NCI-H2196 (cell line): ENCODE data around the gene SYT8.

Experiments used
- DNase-seq: peaks from one replicate; lab custom pipeline; 2025; ENCODE audit not compliant: unreplicated experiment; lab: John Stamatoyannopoulos, UW

Gene SYT8

DNA sequence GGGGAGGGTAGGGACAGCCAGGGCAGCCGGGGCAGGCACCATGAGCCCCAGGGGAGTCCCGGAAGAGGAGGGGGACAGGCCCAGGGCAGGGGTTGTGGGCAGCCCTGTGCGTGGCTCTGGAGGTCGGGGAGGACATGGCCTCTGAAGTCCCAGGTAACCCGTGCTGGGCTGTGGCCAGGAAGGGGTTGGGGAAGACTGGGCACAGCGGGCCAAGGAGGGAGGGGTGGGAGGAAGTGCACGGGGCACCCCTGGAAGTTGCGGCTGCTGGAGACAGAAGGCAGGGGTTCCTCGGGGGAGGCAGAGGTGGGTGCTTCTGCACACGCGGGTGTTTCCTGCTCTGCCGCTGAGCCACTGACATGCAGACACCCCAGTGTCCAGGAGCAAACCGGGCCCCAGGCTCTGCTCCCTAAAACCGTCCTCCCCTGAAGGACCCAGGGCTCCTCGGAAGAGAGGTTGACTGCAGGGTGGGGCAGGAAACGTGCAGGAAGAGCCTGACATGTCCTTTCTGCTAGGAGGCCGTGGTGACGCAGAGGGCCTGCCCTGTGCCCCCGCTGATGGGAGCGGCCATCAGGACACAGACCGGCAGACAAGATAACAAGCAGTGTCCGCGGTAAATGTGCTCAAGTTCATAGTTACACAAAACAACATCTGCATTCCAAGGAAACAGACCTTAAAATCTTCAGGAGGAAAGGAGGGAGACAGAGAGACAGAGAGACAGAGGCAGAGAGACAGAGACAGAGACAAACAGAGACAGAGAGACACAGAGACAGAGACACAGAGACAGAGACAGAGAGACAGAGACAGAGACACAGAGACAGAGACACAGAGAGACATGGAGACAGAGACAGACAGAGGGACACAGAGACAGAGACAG is 9.7 kb downstream of the SYT8 start:
- DNase-seq: no peak

DNA sequence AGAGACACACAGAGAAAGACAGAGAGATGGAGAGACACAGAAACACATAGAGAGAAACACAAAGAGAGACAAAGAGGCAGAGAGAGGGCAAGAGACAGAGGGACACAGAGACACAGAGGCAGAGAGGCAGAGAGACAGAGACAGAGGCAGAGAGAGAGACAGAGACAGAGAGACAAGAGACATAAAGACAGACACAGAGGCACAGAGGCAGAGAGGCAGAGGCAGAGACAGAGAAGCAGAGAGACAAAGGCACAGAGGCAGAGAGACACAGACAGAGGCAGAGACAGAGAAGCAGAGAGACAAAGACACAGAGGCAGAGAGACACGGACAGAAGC is 10.3 kb downstream of the SYT8 start:
- no peak for DNase-seq

- DNase-seq: no peak
These were observed 11.0 kb downstream of the SYT8 start for GRCh38 chr11:1845561-1846452.

DNA sequence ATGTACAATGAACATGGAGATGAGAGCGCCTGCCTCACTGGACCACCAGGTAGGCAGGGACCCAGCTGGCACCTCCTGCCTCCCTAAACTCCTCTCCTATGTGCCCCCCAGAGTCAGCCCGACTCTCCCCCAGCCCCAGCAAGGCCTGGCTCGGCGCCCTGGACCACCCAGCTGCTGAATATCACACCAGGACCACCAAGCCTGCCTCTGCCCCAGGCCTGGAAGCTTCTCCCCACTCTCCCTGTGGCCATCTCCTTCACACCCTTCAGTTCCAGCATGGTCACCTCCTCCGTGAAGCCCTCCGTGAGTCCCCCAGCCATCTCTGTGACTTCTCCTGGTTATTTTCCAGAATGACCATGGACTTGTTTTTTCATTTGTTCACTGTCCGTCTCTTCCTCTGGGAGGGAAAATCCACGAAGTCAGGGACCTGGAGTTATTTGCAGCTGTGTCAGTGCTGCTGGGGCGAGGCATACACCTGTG is 11.7 kb downstream of the SYT8 start:
- DNase-seq: no peak

DNA sequence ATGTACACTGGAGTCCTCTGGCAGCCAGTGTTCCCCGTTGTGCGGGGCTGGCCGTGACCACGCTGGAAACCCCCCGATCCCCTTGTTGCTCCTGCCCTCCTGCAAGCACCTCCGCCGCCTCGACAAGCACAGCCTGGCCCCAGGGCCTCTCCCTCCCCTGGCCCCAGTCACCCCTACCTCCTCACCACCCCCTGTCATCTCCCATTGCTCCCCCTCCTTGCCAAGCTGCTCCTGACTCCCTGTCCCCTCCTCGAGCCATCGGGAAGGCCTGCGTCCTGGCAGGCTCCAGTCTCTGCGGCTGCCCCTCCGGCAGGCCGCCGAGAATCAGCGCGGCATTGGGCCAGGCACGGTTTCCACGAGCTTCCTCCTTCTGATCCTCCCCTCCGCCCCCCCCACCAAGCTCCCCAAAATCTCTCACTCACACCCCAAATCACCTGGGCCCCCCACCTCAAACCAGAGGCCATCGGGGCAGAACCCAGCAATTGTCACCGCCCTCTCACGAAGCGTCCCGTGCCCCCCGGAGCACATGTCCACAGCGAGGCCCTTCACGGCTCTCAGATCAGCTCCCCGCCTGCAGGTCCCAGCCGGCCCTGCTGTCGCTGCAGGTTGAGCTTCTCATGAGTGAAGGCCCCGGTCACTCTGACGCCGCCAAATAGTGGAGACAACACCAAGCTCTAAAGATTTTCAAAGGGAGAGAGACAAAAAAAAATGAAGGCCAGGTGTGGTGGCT is 12.4 kb downstream of the SYT8 start:
- no peak for DNase-seq

- DNase-seq: no peak
These were observed 13.3 kb downstream of the SYT8 start for GRCh38 chr11:1847926-1848639.

DNA sequence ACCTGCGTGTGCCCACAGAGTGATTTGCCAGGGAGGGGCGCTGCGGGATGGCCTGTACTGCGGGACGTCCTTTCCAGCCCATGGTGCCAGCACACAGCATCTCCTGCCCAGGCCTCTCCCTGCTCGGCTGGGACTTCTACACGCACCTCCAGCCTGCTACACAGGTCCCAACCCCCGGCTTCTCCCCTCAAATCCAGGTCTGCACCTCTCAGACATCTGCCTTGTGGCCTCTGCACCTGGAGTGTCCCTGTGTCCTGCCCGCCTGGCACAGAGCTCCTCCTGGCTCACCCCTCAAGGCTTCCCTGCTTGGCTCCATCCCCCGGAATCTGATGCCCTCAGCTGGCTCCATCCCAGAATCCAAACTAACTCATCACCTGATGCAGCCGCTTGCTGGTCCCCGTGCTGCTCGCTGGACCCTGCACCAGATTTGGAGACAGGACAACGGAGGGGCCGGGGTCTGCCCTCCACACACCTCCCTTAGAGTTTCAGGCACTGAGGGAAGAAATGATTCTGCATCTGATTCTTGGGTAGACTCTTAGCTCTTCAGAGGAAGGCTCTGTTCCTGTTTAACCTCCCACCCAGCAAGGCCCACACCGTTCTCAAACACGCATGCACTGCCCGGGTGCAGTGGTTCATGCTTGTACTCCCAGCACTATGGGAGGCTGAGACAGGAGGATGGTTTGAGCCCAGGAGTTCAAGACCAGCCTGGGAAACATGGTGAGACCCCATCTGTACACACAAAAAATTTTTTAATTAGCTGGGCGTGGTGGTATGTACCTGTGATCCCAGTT is 14.0 kb downstream of the SYT8 start:
- no peak for DNase-seq

DNA sequence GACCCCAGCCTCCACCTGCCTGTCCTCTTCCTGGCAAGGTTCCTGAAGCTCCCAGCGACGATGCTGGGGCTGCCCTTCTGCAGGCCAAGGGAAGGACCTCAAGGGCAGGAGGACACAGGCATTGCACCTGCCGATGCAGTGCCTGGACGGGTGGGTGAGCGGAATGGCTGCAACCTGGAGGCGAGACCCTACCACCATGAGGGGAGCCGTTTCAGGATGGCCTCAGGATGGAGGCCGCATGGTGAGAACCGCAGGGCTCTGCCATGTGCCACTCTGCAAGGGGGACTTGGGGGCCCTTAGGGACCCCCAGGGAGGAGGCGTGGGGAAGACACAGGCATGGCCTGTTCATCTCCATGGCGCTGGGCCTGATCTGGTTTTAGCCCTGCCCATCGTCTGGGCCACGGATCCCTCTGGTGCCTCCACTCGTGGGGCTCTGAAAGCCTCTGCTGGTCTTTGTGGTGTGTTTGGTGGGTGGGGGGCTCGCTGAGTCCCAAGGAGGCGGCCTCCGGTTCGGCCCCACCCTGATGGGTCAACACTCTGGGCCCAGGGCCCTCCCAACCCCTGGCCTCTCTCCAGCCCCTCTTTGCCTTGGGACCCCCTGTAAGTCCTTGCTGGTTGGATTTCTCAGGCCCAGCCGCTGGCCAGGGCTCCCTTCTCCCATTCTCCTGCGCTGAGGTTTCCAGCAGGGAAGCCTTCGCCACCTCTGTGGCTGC is 16.8 kb downstream of the SYT8 start:
- DNase-seq: no peak

DNA sequence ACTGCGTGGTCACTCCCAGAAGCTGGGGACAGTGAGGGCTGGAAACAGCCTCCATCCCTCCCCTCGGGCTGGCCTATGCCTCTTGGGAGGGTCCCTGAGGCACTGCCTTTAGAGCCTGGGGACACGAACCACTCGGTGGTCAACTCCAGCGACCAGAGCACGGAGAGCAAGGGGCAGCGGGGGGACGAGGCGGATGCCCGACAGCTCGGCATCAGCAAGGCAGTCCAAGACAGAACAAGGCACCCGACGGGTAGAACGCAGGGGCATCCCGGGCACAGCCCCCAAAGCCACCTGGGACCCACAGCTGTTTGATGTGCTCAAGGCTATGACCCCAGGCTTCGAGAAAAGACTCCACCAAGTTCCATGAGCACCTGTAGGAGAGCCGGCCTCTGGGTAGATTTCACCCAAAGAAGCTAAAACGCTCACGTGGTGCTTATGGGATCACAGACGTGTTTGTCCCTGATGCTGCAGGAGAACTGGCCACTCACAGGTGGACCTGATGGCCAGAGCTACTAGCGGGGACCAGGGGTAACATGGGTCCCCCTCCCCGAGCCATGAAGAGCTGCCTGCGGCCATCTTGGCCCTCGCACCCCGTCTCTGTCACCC is 17.6 kb downstream of the SYT8 start:
- no peak for DNase-seq

GRCh38 chr11:1852877-1853276 is 18.1 kb downstream of the SYT8 start, which contains the start of gene LSP1:
LSP1 (plus strand) TSS chr11:1853084; CDS start chr11:1853145, 61 bp downstream.
- DNase-seq: no peak

DNA sequence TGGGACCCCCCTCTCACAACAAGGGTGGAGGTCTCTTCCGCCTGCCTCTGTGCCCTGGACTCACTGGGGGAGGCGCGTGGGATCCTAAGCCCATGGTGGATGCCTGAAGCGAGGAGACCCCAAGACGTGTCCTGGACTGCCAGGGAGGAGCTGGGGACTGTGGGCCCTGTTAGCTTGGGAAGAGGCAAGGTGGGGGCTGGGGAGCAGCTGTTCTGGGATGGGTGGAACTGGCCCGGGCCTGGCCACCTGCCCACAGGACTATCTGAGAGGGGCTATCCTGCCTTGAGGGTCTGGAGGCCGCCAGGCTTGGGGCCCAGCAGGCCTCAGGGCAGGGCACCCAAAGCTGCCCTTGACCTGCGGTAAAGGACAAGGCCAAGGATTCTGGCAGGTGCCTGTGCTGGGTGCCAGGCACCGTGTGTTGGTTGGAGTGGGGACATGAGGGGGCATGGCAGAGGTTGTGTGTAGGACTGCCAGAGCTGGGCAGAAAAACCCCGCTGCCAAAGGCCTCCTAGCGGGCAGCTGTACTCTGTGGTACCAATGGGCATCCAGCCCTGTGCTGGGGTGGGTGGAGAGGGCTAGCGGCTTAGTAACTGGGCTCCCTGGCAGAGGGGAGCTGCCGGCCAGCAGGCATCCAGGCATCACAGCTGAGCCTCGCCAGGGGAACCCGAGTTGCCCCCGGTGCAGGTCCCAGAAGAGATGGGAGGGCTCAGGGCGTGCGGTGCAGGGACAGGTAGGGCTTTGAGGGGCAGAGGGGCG is 18.8 kb downstream of the SYT8 start:
- DNase-seq: no peak

GRCh38 chr11:1854132-1854948 is 19.6 kb downstream of the SYT8 start:
- DNase-seq: no peak

DNA sequence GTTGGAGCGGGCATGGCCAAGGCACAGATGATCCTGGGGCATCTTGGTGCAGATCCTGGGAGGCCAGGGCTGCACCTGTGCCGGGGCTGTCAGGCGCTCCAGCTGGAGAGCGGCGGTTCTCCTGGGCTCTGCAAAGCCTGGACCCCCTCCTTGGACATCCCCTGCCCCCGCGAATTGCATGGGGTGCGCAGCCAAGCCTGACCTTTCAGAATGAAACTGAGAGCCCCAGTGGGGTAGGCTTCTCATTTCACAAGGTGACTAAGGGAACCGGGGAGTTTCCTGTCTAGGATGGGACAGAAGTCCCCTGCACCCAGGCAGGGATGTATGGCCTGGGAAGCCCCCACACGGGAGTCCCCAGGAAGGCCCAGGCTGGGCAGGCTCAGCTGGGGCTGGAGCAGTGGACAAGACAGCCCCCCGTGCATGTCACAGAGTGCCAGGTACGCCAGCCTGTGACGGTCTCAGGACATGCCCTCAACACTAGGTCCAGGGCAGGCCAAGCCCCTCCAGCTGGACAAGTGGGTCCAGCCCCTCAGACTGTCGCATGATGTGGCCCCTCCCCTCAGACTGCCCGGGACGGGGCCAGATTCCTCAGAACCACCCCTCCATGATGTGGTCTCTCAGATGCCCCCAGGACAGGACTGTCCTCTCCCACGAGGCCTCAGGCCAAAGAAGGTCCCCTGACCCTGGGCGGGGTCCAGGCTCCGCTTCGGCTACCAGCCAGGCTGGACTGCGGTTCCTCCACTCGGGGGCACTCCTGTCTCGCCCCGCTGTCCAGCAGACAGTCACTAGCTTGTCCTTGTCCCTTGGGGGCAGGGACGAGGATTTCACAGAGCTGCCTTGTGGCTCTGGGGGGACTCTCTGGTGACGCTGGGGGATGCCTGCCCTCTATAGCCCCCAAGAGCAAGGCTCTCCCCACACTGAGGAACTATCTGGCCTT is 20.4 kb downstream of the SYT8 start:
- DNase-seq: no peak

- DNase-seq: no peak
These were observed 21.1 kb downstream of the SYT8 start for GRCh38 chr11:1855886-1856265.

GRCh38 chr11:1856306-1857005 is 21.7 kb downstream of the SYT8 start:
- DNase-seq: no peak

GRCh38 chr11:1857064-1857463 is 22.3 kb downstream of the SYT8 start:
- no peak for DNase-seq
